Stimulated activated CD4-positive, alpha-beta T cell treated with anti-CD3 and anti-CD28 coated beads, Interleukin-15, amount 100 ng/mL, for 24 hours (primary cell): ENCODE data around the gene HDGFL2.
"Not testable (repeated sequence)": the region's sequence is repeated elsewhere in the genome, so short reads cannot be mapped to it uniquely, and the experiment has no call there.

Experiments
- DNase-seq: peaks from one replicate; pipeline ENCODE4 v3.0.0-alpha.2; 2020

HDGFL2 gene

GRCh38 chr19:4516939-4517300 is 44.8 kb downstream of the HDGFL2 start:
- DNase-seq = no peak

DNA sequence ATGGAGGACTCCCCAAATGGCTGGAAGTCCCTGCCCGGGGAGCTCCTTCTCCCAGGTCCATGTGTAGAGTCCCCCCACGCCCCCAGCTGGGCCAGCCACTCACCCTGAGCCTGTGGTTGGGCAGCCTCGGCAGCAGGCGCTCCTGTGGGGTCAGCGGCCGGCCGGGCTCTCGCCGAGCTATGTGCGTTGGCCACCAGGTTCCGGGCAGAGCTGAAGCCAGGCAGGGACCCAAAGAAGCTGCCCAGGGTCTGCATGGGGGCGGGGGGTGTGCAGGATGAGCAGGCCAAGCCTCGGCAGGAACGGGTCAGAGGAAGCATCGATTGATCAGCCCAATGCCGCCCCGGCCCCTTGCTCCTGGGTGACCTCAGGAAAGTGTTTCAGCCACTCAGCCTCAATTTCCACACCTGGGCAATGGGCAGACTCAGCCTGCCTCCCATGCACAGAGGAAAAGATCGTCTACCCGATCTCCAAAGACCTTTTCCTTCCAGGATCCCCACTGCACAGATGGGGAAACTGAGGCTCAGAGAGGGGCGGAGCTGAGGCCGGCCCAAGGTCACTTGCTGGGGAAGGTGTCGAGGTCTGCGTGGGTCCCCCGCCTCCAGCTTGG is 45.5 kb downstream of the HDGFL2 start:
- no peak for DNase-seq

DNA sequence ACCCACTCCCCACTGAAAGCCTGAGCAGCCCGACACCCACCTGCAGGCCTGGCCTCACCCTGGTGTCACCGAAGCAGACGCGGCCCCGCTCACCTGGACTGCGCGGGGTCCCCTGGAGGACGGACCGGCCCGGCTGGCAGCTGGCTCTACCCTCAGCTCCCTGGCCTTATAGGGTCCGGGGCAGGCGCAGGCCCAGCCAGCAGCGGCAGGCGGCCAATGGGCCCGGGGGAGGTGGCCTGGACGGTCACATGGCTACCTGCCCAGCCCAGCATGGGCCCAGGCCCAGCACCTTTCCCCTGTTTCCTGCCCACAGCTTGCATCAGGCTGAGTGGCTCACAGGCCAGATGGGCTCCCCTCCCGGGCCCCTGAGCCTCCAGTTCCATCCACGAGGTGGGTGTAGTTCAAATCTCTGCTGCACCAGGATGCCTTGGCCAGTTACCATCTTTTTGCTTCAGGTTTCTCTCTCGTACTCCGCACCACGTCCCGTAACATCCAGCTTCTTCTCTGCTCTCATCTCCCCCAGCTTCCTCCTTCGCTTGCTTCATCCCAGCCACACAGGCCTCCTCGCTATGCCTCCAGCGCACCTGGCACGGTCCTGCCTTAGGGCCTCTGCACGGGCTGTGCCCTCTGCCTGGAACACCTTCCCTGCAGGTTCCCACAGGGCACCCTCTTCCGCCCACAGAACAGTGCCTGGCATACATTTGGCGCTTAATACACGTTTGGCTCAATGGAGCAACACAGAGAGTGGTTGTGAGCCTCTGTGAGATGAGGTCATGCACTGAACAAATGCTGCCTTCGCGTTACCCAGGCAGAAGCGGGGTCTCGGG is 46.5 kb downstream of the HDGFL2 start, which contains the start of gene PLIN4:
Gene PLIN4 (minus strand): TSS at position 142 of the 827 bp plus-strand sequence. CDS start 214 bp downstream, outside the sequence.
- DNase-seq = no peak

- no peak for DNase-seq
Measured at GRCh38 chr19:4519172-4519496, 47.0 kb downstream of the HDGFL2 start.

DNA sequence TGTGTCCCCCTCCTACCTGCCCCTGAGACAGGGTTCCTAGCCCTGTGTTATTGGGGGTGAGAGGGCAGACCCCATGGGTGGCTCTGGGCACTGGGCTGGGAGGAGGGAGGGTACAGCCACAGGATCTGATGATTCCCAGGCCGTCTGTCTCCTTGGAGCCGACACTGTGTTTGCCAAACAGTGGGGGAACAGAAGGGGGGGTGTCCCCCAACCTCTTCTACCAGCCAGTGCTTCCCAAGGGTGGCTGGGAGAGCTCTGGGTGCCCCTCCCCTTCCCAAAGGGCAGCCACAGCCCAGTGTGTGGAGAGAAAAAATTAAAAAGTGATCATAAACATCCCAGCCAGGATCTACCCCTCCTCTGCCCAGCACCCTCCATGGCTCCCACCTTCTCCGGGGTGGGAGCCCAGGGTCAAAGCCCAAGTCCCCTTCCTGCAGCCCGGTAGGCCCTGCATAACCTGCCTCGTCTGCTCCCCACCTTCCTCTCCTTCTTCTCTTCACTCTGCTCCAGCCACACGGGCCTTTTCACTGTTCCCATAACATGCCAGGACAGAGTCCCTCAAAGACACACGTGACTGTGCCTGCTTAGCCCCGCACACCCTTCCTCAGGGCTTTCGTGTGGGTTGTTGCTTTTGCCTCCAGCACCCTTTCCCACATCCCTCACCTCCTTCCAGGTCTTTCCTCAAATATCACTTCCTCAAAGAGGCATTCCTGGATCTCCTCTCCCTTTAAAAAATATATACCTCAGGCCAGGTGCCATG is 47.6 kb downstream of the HDGFL2 start:
- no peak for DNase-seq

- DNase-seq = no peak
Measured at GRCh38 chr19:4521170-4521887, 49.2 kb downstream of the HDGFL2 start.

GRCh38 chr19:4521888-4522242 is 49.8 kb downstream of the HDGFL2 start:
- DNase-seq = no peak

GRCh38 chr19:4522291-4523002 is 50.4 kb downstream of the HDGFL2 start:
- DNase-seq = no peak

GRCh38 chr19:4523306-4524110 is 51.4 kb downstream of the HDGFL2 start:
- DNase-seq = peak; percentile 44

- DNase-seq = peak; percentile 81
Measured at GRCh38 chr19:4524808-4525562, 52.9 kb downstream of the HDGFL2 start.

GRCh38 chr19:4525563-4526002 is 53.5 kb downstream of the HDGFL2 start:
- DNase-seq = no peak

- DNase-seq = not testable (repeated sequence)
Measured at GRCh38 chr19:4527377-4527776, 55.3 kb downstream of the HDGFL2 start.

DNA sequence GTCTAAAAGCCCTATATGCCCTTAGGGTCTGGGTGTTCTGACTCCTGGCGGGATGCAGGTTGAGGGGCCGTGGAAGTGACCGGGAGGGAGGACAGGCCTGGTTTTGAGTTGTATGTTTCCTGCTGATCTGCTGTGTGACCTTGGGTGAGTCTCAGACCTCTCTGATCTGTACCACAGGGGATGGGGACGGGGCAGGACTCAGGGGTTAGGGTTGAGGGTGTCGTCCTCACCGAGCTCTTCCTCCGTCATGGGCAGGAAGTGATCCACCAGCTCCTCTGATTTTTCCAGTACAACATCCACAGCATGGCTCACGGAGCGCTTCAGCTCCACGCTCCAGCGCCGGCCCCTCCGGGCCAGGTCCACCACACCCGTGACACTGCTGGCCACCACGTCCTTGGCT is 56.7 kb downstream of the HDGFL2 start:
- DNase-seq = no peak

- DNase-seq = no peak
Measured at GRCh38 chr19:4529924-4530522, 57.9 kb downstream of the HDGFL2 start.

GRCh38 chr19:4531562-4532165 is 59.6 kb downstream of the HDGFL2 start:
- no peak for DNase-seq

DNA sequence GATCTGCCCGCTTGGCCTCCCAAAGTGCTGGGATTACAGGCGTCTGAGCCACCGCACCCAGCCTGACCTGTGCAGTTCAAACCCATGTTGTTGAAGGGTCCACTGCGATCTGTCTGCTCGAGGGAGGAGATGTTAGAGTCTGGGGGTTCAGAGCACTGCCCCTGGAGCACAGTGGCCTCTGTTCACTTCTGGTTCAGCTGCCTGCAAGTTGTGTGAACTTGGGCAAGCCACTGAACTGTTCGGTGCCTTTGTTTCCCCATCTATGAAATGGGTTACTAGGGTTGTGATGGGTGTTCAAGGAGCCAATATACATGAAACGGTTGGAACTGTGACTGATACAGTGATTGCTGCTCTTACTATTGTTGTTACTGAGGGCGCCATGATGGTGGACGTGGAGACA is 61.2 kb downstream of the HDGFL2 start:
- DNase-seq = no peak

DNA sequence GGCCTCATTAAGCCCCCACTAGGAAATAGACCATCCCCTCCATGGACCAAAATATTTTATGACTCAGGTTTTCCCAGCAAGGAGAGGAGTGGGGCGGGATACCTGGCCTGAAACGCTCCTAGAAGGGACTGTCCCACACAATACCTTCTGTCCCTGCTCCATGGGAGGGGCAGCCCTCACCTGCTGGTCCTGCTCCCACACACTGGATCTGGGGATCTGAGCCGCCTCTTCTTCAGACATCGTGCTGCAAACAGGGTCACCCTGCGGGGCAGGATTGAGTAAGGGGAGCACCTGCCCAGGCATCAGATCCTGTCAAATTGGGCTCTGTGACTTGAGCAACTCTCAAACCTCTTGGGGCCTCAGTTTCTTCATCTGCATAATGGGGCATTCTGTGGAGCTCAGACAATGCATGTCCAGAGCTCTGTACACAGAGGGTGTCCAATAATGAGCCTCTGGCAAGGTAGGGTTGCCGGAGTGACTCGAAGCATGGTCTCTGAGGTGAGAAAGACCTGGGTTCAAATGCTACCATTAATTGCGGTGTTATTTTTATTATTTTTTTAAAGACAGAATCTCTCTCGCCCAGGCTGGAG is 61.8 kb downstream of the HDGFL2 start:
- DNase-seq = no peak

- peak; percentile 65 for DNase-seq
Measured at GRCh38 chr19:4534836-4535658, 63.0 kb downstream of the HDGFL2 start, which contains the start of gene PLIN5. Gene PLIN5 (minus strand): TSS chr19:4535224. CDS start chr19:4534074, 1,150 bp downstream.

- no peak for DNase-seq
Measured at GRCh38 chr19:4536798-4537197, 64.7 kb downstream of the HDGFL2 start.
